ENCODE measurements around the gene TSPAN5.
A peak's percentile ranks its signal among the peaks of the same experiment; 100 is the strongest.
"Not testable (repeated sequence)": the region's sequence is repeated elsewhere in the genome, so short reads cannot be mapped to it uniquely, and the experiment has no call there.

Gene TSPAN5

DNA sequence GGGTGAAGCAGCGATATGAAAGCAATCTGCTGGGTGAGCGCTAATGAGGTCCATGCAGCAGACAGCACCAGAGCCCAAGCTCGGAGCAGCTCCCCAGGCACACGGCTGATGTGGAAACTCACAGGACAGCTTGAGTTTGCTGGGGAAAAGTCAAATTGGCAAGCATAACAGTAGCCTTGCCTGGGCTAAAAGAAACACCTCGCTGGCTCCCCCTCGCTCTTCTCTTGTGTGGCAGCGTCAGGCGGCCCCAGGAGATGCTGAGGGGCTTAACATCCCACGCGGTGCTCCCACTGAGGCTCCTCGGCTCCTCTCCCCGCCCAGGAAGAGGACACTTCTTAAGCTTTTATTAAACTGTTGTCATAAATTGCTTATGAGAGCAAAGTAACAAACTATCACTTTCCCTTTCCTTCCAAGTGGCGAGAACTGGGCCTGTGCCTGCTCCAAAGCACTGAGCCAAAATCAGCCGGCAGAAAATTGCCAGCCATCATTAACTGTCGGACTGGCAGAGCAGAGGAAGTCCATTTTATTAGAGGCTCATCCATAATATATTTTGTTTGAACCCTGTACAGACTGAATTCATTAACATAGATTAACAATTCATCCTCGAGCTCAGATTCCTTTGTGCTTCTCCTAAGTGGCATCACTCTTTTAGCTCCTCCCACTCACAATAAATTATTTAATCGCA, 111.4 kb downstream of the TSPAN5 start:
- DNase-seq (ENCODE audit: low read depth): no peak

DNA sequence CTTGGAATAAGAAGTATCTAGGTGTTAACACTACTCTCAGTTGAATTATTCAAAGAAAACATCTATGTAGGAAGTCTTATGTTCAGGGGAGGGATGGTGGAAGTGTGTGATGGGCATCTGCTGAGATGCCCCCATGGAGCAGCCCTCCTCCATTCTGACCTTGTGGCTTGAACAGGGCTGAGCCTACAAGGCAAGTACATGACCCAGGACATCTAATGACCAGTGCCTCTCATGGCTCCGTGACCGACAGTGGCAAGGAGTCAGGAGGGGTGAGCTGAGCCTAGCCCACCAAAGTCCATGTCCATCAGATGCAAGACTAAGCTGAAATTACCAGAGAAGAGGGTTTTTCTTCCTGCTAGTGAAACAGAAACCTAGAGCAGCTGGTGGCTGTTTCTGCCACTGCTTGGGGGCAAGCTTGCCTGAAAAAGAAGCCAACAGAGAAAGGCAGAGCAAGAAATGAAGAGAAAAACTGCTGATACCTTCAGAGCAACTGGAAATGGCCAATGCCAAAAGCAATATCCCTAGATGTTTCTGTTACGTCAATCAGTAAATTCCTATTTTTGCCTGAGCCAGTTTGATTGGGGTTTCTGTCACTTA, 113.5 kb downstream of the TSPAN5 start:
- no peak for DNase-seq (ENCODE audit: low read depth)

GRCh38 chr4:98544141-98544817, 114.1 kb downstream of the TSPAN5 start:
- no peak for DNase-seq (ENCODE audit: low read depth)

DNA sequence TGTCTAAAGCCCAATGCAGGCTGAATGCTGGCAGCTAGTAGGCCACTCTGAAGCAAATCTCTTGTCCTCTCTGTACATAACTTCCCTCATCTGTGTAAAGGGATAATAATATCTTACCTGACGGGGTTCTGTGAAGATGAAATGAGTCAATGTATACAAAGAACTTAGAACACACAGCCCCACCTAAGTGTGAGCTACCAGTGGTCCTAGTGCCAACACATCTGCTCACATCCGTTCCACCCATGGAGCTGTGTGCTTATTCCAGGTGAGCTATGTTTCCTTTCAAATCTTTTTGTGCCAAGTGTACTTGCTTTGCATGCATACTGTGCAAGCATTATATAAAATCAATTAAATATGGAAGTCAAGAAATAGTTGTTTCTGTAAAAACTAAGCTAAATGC, 116.4 kb downstream of the TSPAN5 start:
- DNase-seq (ENCODE audit: low read depth): no peak

DNA sequence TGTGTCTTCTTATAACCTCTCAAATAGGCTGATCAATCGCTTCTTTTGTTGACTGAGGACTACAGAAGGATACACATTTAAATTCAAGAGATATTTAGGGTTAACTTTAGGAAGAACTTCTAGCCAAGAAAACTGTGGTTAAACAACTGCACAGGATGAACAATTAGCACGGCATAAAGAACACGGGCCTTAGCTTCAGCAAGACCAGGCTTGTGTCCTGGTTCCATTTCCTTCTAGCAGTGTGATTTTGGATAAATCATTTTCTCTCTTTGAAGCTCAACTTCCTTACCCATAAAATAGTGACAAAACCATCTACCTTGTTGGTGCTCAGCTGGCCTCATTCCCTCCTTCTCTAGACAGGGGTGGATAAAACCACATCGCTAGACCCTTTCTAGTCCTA, 117.6 kb downstream of the TSPAN5 start:
- no peak for DNase-seq (ENCODE audit: low read depth)

GRCh38 chr4:98539741-98540140, 118.7 kb downstream of the TSPAN5 start:
- no peak for DNase-seq (ENCODE audit: low read depth)

DNA sequence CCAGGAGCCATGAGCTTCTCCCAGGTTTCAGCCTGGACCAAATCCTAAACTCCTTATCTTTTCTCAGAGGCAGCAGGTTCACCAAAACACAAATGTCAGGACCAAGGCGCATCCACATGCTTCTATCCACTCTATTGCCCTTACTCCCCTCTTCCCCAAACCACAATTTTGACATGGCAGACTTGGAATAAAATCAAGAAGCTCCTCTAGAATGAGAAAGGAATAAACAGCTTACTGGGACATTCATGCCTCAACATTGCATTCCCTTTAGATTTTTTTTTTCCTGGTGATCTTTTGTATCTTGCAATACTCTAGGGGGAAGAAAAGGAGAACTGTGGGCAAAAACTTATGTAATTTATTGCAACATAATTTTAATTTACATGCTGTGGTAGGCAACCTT, 119.1 kb downstream of the TSPAN5 start:
- no peak for DNase-seq (ENCODE audit: low read depth)

DNA sequence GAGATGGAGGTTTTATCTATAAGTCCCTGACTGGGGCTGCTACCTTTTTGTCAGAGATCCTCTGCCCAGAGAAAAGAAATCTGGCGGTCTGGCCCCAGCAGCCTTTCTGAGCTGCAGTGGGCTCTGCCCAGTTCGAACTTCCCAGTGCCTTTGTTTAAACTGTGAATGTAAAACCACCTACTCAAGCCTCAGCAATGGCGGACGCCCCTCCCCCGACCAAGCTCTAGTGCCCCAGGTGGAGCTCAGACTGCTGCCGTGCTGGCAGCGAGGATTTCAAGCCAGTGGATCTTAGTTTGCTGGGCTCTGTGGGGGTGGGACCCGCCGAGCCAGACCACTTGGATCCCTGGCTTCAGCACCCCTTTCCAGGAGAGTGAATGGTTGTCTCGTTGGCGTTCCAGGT, 121.8 kb downstream of the TSPAN5 start:
- no peak for DNase-seq (ENCODE audit: low read depth)

DNA sequence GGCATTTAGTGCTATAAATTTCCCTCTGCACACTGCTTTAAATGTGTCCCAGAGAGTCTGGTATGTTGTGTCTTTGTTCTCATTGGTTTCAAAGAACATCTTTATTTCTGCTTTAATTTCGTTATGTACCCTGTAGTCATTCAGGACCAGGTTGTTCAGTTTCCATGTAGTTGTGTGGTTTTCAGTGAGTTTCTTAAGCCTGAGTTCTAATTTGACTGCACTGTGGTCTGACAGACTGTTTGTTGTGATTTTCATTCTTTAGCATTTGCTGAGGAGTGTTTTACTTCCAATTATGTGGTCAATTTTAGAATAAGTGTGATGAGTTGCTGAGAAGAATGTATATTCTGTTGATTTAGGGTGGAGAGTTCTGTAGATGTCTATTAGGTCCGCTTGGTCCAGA, 124.3 kb downstream of the TSPAN5 start:
- not testable (repeated sequence) for DNase-seq (ENCODE audit: low read depth)

GRCh38 chr4:98530572-98530971, 127.8 kb downstream of the TSPAN5 start:
- no peak for DNase-seq (ENCODE audit: low read depth)

DNA sequence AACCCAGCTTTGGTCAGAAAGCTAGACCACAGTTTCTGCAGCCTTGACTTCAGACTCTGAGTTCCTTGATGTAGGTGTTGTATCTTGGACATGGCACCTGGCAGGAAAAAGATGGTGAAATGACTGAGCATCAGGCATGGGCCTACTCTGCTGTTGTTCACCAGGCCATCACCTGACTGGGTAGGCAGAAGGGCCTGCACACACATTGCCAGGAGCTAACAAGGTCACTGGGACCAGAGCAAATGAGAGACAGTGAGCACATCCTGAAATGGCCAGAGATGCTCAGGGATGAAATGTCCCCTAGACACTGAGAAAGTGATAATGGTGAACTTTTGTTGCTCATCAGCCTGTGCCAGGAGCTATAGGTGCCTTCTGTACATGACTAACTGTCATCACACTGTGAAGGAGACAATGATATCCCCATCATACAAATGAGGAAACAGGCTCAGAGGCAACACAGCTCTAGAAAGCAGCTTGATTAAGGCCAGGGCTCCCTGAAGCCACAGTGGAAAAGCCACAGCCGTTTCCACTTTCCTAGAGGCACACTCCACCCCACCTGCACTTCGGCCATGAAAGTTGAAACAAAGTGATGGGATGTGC, 128.3 kb downstream of the TSPAN5 start:
- no peak for DNase-seq (ENCODE audit: low read depth)

DNA sequence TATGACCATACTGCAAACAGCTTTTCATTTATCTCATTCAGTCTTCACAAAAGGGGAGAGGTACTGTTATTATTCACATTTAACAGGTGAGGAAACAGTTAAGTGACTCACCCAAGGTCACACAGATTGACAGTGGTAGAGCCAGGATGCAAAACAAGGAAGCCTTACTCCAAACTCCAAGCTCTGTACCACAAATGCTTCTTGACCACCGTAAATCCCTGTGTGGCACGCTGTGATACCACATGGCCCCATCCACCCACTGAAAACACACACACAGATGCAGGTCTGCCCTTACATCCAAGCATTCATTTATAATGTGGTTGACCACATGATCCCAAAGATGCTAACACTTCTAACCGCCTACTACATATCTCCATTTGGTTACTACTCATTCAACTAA, 129.5 kb downstream of the TSPAN5 start:
- no peak for DNase-seq (ENCODE audit: low read depth)

- no peak for DNase-seq (ENCODE audit: low read depth)
Observed at GRCh38 chr4:98527534-98528269, 130.7 kb downstream of the TSPAN5 start.

DNA sequence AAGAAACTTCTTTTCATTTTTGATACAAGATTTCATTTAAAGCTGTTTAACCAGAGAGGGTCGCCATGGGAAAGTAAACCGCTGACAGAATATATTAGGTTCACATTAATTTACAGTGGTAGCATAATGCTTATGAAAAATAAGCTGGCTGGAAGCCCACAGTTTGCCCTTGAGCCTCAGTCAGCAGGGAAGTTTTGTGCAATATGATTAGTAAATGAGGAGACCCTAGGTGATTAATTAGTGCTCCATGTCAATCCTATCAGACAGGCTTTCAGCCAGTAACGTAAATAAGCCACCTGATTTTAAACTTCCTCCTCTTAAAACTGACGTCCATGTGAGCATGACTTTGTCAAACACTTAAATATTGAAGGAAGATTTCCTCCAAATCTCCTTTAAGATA, 134.2 kb downstream of the TSPAN5 start:
- no peak for DNase-seq (ENCODE audit: low read depth)

- peak; percentile 56 for DNase-seq (ENCODE audit: low read depth)
Observed at GRCh38 chr4:98522636-98523395, 135.6 kb downstream of the TSPAN5 start.

GRCh38 chr4:98522062-98522461, 136.3 kb downstream of the TSPAN5 start:
- DNase-seq (ENCODE audit: low read depth): no peak

- DNase-seq (ENCODE audit: low read depth): no peak
Observed at GRCh38 chr4:98521486-98521885, 136.9 kb downstream of the TSPAN5 start.

- no peak for DNase-seq (ENCODE audit: low read depth)
Observed at GRCh38 chr4:98519268-98519977, 139.0 kb downstream of the TSPAN5 start.

GRCh38 chr4:98518559-98519267, 139.7 kb downstream of the TSPAN5 start:
- DNase-seq (ENCODE audit: low read depth): no peak
